AG04449 (cell line): ENCODE data around the gene LAMA3.

Experiments used
- CTCF ChIA-PET: fragments of 350-600 bp; formaldehyde crosslinking; extraction: SDS; loops from one replicate; lab custom pipeline; 2021; ENCODE audit warnings: antibody characterized with exemption; lab: Yijun Ruan, JAX
- POLR2A ChIA-PET: fragments of 400-600, 350-600 bp; formaldehyde crosslinking; extraction: SDS; loops from one replicate; lab custom pipeline; 2020; ENCODE audit warnings: antibody characterized with exemption, inconsistent platforms; lab: Yijun Ruan, JAX
- DNase-seq: peaks from one replicate; pipeline ENCODE4 v3.0.0-alpha.2; 2010; ENCODE audit warnings: low read depth, low spot score
- H3K4me3 ChIP-seq: 2 replicates; pipeline ENCODE4 v1.5.1; 2011; ENCODE audit warnings: low read depth, mild to moderate bottlenecking, control low read depth, low read length
- TF ChIP-seq, protein P1 (sequence below): IDR thresholded peaks from one replicate; pipeline ENCODE4 v1.5.1; 2011; ENCODE audit warnings: mild to moderate bottlenecking, moderate library complexity, low read length, control low read depth, inconsistent platforms; ENCODE audit not compliant: insufficient read depth; ENCODE audit errors: missing control alignments

The LAMA3 gene

DNA sequence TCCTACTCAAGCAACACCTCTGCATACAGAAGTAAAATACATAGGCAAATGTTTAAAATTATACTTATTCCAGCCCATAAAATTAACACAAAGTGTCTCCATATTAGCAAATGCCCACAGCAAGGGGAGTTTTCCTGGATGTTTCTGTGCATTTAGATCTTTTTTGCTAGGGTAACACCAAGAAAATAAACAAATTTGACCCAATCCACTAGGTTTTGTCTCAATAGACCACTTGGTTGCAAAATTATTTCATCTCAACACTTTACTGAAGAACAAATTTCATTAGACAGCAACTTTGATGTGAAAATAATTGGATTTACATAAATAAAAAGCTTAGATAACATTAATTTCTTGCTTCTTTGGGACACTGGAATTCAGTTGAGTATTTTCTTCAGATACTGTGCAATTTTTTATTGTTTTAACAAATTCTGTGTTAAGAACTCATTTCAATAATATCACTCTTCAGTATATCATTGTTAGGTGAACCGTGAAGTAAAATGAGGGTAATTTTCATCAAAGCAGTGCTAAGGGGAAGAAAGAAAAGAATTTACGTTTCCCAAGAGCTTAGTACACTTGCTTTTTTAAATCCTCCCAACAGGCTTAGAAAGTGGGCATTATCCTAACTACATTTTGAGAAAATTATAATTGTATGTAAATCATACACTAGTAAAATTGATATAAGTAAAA is 191.8 kb downstream of the LAMA3 start:
- DNase-seq: no peak
- TF ChIP-seq, protein P1, sequence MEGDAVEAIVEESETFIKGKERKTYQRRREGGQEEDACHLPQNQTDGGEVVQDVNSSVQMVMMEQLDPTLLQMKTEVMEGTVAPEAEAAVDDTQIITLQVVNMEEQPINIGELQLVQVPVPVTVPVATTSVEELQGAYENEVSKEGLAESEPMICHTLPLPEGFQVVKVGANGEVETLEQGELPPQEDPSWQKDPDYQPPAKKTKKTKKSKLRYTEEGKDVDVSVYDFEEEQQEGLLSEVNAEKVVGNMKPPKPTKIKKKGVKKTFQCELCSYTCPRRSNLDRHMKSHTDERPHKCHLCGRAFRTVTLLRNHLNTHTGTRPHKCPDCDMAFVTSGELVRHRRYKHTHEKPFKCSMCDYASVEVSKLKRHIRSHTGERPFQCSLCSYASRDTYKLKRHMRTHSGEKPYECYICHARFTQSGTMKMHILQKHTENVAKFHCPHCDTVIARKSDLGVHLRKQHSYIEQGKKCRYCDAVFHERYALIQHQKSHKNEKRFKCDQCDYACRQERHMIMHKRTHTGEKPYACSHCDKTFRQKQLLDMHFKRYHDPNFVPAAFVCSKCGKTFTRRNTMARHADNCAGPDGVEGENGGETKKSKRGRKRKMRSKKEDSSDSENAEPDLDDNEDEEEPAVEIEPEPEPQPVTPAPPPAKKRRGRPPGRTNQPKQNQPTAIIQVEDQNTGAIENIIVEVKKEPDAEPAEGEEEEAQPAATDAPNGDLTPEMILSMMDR: no peak
- H3K4me3 ChIP-seq: no peak overlapping the region
- ChIA-PET POLR2A (no interaction called here), CTCF (interaction anchor here (2.9 kb wide), 1 partner anchor 38 kb away, joined by 14 read pairs; no protein-coding TSS in a partner anchor)

DNA sequence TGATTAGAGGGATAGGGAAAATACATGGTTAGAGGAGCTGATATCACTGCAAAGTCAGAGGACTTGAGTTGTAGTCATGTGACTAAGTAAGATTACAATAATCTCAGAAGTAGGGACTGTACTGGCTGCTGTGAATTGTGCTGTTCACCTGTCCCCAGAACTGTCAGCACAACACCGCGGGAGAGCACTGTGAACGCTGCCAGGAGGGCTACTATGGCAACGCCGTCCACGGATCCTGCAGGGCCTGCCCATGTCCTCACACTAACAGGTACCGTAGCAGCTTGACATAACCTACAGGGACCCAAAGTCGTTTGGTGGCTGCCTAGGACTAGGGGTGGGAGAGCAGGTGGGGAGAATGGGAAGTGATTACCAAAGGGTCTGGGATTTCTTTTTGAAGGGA is 192.5 kb downstream of the LAMA3 start:
- DNase-seq: no peak
- H3K4me3 ChIP-seq: no peak overlapping the region
- ChIA-PET POLR2A (no interaction called here), CTCF (interaction anchor here (2.9 kb wide), 1 partner anchor 37 kb away, joined by 14 read pairs; no protein-coding TSS in a partner anchor)
- TF ChIP-seq, protein P1: no peak

DNA sequence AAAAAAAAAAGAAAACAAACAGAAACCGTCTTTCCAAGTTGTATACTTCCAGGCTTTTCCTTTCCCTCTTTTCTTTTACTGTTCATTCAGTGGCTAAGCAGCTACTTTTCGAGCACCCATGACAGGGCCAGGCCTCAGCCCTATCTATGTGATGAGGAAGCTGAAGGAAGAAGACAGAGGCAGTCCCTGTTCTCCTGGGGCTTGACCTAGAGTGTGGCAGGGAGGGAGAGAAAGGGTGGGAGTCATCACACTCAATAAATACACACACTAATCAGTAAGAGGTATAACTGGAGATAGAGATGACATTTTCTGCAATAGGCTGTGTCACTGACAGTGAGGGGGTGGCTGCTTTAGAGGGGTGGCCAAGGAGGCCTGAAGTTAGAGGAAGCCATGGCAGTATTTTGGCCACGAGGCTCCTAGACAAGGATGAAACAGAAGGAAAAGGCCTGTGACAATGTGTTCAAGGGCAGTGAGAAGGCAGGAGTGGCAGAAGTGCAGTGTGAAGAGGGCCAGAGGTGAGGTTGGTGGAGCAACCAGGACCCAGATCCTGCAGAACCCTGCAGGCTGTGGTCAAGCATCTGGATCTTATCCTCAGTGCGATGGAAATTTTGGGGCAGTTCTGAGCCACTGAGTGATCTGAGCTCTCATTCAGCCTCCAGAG is 193.5 kb downstream of the LAMA3 start:
- TF ChIP-seq, protein P1: no peak
- no peak for DNase-seq
- ChIA-PET CTCF (no interaction called here), POLR2A (interaction anchor here (0.7 kb wide), 1 partner anchor 42 kb away, joined by 3 read pairs; no protein-coding TSS in a partner anchor)
- no peak overlapping the region for H3K4me3 ChIP-seq

DNA sequence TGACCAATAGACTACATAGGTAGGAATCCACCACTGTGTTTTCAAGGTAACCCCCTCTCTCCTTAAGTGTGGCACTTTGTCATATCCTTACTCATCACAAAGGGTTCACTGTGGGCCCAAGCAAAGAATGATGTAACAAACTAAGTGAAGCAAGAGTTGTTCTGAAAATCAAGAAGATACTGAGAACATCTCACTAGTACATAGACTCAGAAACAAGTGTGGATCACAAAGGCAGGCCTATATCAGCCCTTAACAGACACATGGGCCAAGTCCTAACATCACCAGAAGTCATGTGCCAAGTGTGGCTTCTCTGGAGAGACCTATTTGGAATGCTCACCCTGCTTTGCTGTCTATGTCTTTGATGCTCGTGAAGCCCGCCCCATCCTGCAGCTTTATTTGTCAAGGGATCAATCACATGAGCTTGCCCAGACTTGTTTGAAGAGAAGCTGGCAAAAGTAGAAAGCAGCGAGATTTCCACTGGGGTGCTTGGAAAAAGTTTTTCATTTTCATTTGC is 194.1 kb downstream of the LAMA3 start:
- POLR2A ChIA-PET: no interaction called here
- CTCF ChIA-PET: interaction anchor here (1.3 kb wide), 1 partner anchor 35 kb away, joined by 7 read pairs; no protein-coding TSS in a partner anchor
- DNase-seq: no peak
- H3K4me3 ChIP-seq: no peak overlapping the region
- TF ChIP-seq, protein P1: no peak

DNA sequence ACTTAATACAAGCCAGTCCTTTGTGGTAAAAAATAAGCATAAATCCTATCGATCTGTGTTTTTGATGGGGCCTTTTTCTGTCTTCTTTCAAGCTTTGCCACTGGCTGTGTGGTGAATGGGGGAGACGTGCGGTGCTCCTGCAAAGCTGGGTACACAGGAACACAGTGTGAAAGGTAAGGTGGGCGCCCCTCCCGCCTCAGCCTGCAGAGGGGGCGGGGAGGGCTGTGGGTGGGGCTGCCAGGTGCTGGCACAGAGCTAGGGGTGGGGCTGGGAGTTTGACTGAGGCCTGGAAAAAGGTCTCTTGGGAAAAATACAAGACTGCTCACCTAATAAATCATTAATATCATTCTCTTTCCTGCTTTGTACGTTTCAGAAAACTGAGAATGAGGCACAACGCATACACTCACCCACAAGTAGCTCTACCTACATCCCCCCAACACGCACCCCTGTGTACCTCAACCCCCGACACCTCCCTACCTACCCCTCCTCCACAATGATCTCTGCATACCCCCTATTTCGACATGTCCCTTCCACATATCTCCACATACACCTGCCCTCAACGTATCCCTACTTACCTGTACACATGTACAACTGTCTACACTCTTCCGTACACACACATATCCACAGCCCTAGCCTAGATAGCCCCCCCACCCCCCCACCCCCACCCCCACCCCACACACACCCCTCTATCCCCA is 195.6 kb downstream of the LAMA3 start:
- ChIA-PET POLR2A (no interaction called here), CTCF (interaction anchor here (1.0 to 1.3 kb wide), 2 partner anchors 34 to 234 kb away, joined by 3 to 7 read pairs; no protein-coding TSS in a partner anchor)
- no peak overlapping the region for H3K4me3 ChIP-seq
- TF ChIP-seq, protein P1: no peak
- DNase-seq: no peak
